Nephron progenitor cell (in vitro differentiated cells): ENCODE measurements around the gene YBX3.

Source experiments
- DNase-seq: peaks from one replicate; pipeline ENCODE4 v3.0.0; 2021
- H3K27ac Mint-ChIP-seq: 2 replicates; pipeline ENCODE4 v1.8.0; 2021; ENCODE audit warnings: mild to moderate bottlenecking, moderate library complexity, mixed read lengths
- H3K27me3 Mint-ChIP-seq: 2 replicates; pipeline ENCODE4 v1.8.0; 2021; ENCODE audit warnings: mild to moderate bottlenecking, low read depth, mixed read lengths; ENCODE audit not compliant: poor library complexity
- H3K36me3 Mint-ChIP-seq: 2 replicates; pipeline ENCODE4 v1.8.0; 2021; ENCODE audit warnings: low read depth, mixed read lengths
- H3K4me1 Mint-ChIP-seq: 2 replicates; pipeline ENCODE4 v1.8.0; 2021; ENCODE audit warnings: mixed read lengths
- H3K4me3 Mint-ChIP-seq: 2 replicates; pipeline ENCODE4 v1.8.0; 2021; ENCODE audit warnings: mild to moderate bottlenecking, moderate library complexity, mixed read lengths
- H3K9me3 Mint-ChIP-seq: 2 replicates; pipeline ENCODE4 v1.8.0; 2021; ENCODE audit warnings: mild to moderate bottlenecking, moderate library complexity, mixed read lengths
- TF ChIP-seq, protein P1 (sequence below): fragments of 200-600 bp; sonication (generic); IDR thresholded peaks from 2 replicates; pipeline ENCODE4 v1.5.0; 2021; ENCODE audit warnings: antibody characterized with exemption

The YBX3 gene

DNA sequence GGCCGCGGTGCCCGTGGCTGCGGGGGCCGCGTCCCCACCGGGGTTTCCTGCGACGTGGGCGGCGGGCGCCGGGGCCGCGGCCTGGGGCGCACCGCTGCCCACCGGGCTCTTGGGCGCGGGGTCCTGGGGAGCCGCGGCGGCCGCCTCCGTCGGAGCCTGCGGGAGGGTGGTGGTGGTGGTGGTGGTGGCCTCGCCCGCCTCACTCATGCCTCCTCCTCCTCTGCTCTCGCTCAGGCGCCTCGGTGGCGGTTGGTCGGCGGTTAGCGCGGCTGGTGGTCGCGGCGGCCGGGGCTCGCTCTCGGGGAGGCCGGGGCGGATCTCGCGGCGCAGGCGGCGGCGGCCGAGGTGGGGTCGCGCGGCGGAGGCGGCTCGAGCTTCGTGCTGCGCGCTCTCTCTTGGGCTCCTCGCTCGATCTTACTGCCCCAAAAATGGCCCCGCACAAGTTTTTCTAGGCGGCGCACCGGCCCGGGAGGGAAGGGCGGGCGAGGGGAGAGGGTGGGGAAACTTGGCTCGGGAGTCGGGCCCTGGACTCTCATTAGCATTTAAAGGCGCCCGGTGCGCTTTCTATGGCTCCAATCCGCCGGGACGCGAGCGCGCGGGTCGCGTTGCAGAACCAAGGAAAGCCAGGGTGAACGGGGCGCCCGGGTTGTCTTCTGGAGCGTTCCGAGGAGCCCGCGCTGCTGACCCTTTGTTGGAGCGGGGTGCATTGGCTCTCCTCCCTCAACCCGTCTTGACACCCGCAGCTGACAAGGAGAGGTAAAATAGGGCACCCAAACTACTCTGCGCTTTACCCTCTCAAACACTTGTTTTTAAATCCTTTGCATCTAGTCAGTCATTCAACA is at the start of gene YBX3:
Gene YBX3, minus strand, starts transcription at position 419 of the 842 bp plus-strand sequence. Its CDS starts 212 bp downstream, at position 207.
- DNase-seq: peak; percentile 76

DNA sequence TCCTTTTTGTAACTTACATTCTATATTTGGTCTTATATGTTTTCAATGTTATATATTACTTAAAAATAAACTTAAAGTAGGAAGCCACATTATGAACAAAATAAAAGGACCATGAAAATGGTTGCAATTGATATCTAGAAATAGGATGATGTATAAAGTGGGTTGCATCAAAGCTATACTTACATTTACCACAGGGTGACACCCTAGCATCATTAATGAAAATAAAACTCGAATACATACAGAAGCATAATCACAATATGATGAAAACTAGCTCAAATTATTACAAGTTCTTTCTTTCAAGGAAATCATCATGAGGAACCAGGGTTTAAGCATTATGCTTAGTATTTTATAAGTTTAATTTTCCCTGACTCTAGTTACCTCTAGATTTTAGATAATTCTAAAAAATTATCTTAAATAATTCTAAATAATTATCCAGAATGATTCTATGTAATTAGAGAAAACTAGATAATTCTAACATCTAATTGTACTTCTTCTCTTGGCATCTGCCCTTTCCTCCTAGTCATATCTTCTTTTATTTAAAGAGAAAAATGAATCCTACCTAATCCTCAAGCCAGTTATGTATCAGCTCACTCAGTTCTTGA is 48.1 kb upstream of the YBX3 start:
- H3K4me1 Mint-ChIP-seq: peaks cover 4% of the 10 kb centered on the region
- H3K36me3 Mint-ChIP-seq: no peaks in the 10 kb centered on the region
- no peak overlapping the region for H3K27ac Mint-ChIP-seq
- H3K4me3 Mint-ChIP-seq: no peak overlapping the region
- TF ChIP-seq, protein P1, sequence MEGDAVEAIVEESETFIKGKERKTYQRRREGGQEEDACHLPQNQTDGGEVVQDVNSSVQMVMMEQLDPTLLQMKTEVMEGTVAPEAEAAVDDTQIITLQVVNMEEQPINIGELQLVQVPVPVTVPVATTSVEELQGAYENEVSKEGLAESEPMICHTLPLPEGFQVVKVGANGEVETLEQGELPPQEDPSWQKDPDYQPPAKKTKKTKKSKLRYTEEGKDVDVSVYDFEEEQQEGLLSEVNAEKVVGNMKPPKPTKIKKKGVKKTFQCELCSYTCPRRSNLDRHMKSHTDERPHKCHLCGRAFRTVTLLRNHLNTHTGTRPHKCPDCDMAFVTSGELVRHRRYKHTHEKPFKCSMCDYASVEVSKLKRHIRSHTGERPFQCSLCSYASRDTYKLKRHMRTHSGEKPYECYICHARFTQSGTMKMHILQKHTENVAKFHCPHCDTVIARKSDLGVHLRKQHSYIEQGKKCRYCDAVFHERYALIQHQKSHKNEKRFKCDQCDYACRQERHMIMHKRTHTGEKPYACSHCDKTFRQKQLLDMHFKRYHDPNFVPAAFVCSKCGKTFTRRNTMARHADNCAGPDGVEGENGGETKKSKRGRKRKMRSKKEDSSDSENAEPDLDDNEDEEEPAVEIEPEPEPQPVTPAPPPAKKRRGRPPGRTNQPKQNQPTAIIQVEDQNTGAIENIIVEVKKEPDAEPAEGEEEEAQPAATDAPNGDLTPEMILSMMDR: peak; percentile 50
- H3K9me3 Mint-ChIP-seq: no peaks in the 10 kb centered on the region
- H3K27me3 Mint-ChIP-seq: peaks cover 35% of the 10 kb centered on the region
- no peak for DNase-seq

More for the DNA sequence above, at the start of gene YBX3:
- Mint-ChIP-seq H3K4me1 (peaks cover 54% of the 10 kb centered on the region), H3K9me3 (no peaks in the 10 kb centered on the region), H3K4me3 (peak within 1 kb of the TSS; percentile 95), H3K27ac (peak within 1 kb of the TSS; percentile 97), H3K27me3 (peaks cover 10% of the 10 kb centered on the region), H3K36me3 (no peaks in the 10 kb centered on the region)
- TF ChIP-seq, protein P1: no peak

DNA sequence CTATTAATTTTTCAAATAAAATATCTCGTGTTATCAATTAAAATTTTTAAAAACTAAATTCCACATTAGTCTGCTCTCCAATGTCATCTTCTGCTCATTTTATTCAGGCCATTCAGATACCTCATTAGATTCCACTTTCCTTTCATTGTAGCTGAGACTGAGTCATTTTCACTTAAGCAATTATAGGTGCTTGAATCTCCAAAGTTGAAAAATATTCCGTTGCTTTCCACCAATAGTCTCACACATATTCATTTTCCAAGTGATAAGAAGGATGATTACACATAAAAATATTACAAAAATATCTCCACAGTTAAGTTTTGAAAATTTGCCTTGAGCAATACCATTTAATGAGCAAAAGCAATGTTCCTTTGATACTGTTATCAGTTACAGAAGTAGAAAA is 36.5 kb upstream of the YBX3 start:
- Mint-ChIP-seq H3K4me1 (no peaks in the 10 kb centered on the region), H3K27me3 (peaks cover 28% of the 10 kb centered on the region), H3K4me3 (no peak overlapping the region), H3K36me3 (peaks cover 9% of the 10 kb centered on the region), H3K27ac (no peak overlapping the region), H3K9me3 (peaks cover 25% of the 10 kb centered on the region)
- TF ChIP-seq, protein P1: no peak
- no peak for DNase-seq

DNA sequence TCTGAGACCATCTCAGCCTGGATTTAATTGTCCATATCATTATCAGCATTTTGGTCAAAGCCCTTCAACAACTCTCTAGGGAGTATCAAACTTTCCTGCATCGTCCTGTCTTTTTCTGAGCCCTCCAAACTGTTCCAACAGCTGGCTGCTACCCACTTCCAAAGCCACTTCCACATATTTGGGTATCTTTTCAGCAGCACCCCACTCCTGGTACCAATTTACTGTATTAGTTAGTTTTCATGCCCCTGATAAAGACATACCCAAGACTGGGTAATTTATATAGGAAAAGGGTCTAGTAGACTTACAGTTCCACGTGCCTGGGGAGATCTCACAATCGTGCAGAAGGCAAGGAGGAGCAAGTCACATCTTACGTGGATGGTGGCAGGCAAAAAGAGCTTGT is 33.1 kb upstream of the YBX3 start:
- Mint-ChIP-seq H3K27me3 (peaks cover 31% of the 10 kb centered on the region), H3K4me1 (peaks cover 4% of the 10 kb centered on the region), H3K27ac (no peak overlapping the region), H3K4me3 (no peak overlapping the region), H3K9me3 (peaks cover 28% of the 10 kb centered on the region), H3K36me3 (peaks cover 9% of the 10 kb centered on the region)
- no peak for DNase-seq
- TF ChIP-seq, protein P1: no peak

DNA sequence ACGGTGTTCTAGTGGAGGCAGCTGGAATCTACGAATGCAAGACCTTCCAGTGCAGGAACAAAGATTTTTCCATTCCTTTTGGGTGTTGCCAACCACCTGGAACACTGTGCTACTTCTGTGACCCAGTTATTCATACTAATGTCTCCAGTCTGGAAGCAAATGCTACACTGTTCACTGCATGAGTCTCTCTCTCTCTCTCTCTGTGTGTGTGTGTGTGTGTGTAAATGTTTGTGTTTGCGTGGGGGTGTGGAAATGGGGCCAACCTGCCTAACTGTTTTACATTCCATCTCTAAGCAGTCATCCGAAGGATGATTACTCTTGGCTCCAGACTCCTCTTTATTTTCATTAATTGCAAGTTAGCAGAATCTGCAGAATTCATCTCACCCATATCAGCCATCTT is 29.9 kb upstream of the YBX3 start:
- H3K9me3 Mint-ChIP-seq: peaks cover 30% of the 10 kb centered on the region

More for the DNA sequence above, 29.9 kb upstream of the YBX3 start:
- H3K27ac Mint-ChIP-seq: no peak overlapping the region
- no peak for DNase-seq
- no peak overlapping the region for H3K4me3 Mint-ChIP-seq
- peaks cover 9% of the 10 kb centered on the region for H3K4me1 Mint-ChIP-seq
- peaks cover 9% of the 10 kb centered on the region for H3K27me3 Mint-ChIP-seq
- TF ChIP-seq, protein P1: no peak
- H3K36me3 Mint-ChIP-seq: peaks cover 9% of the 10 kb centered on the region
